Measurements from ENCODE around the gene JAM2.

Gene JAM2

GRCh38 chr21:25722631-25723030 lies 83.6 kb downstream of the JAM2 start:
- no peak for DNase-seq

DNA sequence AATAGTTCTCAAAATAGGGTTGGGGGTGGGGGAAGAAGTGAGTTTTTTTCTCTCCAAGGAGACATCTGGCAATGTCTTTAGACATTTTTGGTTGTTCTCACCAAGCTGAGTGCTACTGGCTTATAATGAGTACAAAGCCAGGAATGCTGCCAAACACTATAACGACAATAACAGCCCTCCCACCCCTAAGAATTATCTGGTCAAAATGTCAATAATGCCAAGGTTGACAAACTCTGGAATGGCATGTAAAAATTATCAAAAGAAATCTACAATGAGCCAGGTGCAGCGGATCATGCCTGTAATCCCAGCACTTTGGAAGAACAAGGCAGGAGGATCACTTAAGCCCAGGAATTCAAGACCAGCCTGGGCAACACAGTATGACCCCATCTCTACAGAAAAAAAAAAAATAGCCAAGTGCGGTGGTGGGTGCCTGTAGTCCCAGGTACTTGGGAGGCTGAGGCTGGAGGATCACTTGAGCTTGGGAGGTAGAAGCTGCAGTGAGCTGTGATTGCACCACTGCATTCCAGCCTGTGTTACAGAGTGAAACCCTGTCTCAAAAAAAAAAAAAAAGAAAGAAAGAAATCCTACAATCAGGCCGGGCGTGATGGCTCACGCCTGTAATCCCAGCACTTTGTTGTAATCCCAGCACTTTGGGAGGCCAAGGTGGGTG lies 93.2 kb downstream of the JAM2 start:
- no peak for DNase-seq

- DNase-seq = no peak
Measured at GRCh38 chr21:25733859-25734653, 95.0 kb downstream of the JAM2 start.

- no peak for DNase-seq
Measured at GRCh38 chr21:25734654-25734903, 95.5 kb downstream of the JAM2 start.

GRCh38 chr21:25734904-25735645 lies 96.0 kb downstream of the JAM2 start, which contains the start of the genes ATP5PF and GABPA:
Gene ATP5PF, minus strand, starts transcription at chr21:25734904. Its CDS starts 5,110 bp downstream, at chr21:25729794.
Gene GABPA, plus strand, starts transcription at chr21:25734972. Its CDS starts 6,627 bp downstream, at chr21:25741599.
- DNase-seq = peak; percentile 98

DNA sequence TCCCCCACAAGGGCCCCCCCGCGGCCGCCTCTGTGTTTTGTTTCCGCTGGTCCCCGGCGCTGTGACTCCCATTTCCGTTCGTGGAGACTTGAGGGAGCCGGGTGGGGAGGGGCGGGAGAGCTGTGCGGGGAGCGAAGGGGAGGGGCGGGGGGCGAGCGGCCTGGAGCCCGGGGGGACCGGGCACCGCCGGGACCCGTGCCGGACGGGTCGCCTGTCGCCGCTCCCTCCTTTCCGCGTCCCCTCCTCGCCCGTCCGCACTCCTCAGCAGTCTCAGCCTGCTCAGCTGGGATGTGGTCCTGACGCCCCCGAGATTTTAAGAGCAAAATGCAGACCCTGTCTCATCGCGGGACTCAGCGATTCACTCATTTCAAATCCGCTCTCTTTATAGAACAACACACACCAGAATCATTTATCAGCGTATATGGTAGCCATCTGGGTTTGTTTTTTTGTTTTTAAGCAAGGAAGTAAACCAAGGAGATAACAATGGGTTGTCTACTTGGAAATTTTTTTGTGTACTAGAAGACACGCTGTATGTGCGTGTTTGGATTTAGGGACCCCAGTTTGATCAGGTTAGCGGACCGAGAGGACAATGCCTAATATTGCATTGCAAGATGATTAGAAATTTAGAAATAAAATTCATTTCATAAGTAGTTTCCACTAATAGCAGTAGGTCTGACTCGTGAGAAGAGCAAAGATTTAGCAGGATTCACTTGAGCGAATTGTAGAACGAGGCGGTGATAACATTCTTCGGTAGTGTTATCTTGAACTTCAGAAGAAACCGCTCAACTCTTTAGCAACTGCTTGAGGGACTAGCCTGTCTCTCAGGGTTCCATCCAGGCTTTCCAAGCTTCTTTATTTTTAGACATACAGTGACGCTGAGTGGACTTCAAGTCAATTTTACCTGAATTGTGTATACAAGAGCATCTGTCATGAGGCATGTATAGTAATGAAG lies 96.9 kb downstream of the JAM2 start:
- peak; percentile 68 for DNase-seq

DNA sequence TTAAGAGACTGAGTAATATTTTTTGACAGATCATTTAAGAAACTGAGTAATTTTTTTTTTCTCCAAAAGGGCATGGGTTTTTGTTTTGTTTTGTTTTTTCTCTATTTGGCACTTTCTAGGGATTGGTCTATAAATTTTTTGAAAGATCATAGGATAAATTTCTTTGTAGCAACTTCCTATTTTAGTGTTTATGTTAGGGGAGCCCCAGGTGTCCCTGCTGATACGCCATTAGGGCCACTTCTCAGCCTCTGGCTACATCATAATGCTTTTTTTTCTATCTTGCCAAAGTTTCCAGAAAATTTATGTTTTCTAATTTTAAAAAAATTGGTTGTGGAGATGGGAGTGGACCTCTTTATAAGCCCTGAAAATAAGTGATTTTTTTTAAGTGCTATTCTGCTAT lies 98.4 kb downstream of the JAM2 start:
- DNase-seq = no peak

DNA sequence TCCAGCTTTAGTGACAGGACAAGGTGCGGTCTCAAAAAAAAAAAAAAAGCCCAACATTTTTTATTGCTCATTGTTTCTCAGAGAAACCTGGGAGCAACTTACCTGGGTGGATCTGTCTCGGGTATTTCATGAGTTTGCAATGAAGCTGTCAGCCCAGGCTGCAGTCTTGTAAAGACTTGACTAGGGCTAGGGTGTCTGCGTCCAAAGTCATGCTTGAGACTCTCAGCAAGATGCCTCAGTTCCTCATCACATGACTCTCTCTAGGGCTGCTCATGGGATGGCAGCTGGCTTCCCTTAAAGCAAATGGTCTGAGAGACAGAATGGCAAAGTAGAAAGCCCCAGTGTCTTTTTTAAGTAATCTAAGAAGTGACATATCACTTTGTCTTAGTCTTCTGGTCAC lies 103.8 kb downstream of the JAM2 start:
- DNase-seq = no peak

DNA sequence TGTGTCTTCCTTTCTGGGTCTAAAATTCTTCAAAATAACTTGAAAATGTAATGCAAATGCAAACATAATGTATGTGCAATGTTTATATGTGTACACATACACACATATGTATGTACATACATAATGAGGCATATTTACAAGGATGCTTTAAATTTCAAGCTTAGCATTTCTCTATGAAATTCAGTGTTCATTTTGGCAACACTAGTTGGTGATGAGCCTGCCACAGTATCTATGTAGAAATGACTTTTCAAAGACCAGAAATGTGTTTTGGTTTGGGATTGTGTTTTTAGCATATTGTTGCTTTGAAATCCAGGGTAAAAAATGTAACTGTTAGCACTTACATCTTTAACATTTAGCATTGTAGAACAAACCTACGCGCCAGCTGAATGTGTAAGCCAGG lies 105.8 kb downstream of the JAM2 start:
- DNase-seq = no peak

DNA sequence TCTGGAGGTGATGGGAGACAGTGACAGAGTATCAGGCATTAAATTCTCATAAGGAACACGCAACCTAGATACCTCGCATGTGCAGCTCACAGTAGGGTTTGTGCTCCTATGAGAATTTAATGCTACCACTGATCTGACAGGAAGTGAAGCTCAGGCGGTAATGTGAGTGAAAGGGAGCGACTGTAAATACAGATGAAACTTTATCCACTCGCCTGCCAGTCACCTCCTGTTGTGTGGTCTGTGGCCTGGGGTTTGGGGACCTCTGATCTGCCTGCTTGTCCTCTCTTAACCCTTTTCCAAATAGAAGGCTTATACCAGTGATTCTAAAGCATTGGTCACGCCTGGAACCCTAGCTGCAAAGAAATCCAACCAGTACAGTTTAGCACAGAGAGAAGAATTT lies 111.0 kb downstream of the JAM2 start:
- no peak for DNase-seq

DNA sequence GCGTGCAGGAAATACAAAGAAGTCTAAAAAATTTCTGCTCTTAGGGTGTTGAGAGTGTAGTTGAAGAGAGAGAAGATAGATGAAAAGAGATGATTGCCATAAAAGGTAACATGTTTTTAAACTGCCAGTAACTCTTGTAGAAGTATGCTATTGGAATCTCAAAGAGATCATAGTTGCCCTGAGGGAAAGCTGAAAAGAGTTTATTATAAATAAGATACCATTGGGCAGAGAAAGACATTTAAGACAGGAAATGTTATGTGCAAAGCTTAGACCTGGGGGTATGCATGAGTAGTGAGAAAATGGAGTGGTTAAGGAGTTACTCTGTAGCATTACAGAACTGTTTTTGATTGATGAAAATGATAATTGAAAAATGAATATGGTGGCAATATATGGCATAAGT lies 113.4 kb downstream of the JAM2 start:
- DNase-seq = no peak

GRCh38 chr21:25756190-25756932 lies 117.3 kb downstream of the JAM2 start:
- DNase-seq = no peak

DNA sequence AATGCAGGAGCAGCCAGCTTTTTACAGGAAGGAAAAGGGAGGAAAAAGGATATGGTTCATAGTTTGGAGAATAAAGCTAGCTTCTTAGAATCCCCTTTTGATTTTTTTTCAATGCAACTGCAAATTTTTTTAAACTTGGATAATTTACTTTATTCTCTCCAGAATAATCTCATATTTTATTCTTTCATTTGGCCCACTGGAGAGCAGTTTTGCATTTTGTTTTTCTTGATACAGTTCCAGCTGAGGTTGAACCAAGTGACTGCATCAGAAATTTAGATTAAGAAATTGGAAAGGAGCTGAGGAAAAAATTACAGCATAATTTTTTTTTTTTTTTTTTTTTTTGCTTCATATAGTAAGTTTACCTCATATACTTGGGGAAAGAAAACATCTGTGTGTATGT lies 118.5 kb downstream of the JAM2 start:
- no peak for DNase-seq

GRCh38 chr21:25759573-25759972 lies 120.5 kb downstream of the JAM2 start:
- DNase-seq = no peak

DNA sequence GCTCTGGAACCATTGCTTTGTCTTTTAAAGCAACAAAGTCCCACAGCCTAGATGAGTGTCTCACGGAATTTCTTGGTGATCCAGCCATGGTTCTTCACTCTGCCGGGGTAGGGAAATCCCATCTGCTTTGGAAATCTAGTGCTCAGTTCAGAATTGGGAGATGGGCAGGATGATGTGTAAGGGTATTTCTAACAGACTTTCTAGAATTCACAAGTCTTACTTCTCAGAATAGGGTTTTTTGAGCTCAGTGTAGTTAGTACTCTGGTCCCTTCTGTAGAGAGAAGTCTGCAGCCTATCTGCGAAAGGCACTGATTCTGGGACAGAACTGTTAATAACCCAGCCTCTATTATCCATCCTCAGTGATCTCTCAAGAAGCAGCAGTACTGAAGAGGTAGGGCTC lies 121.0 kb downstream of the JAM2 start:
- no peak for DNase-seq

GRCh38 chr21:25760677-25761076 lies 121.6 kb downstream of the JAM2 start:
- no peak for DNase-seq

DNA sequence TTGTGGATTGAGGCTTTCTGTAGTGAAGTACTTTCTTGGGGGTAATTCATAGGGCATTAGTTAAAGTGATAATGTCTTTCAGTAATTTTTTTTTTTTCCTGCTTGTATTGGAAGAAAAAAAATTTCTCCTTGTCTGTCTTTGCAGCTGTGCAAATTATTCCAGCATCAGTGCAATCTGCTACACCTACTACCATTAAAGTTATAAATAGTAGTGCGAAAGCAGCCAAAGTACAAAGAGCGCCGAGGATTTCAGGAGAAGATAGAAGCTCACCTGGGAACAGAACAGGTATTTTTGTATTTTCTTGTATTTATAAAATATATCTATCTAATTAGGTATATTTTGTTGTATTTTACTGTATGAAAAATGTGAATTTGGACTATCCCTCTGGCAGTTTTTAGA lies 125.0 kb downstream of the JAM2 start:
- no peak for DNase-seq
